Central memory CD4-positive, alpha-beta T cell (primary cell): ENCODE results near the gene REST.
"Not testable (repeated sequence)": the region's sequence is repeated elsewhere in the genome, so short reads cannot be mapped to it uniquely, and the experiment has no call there.

Source experiments
- DNase-seq: peaks from one replicate; pipeline ENCODE4 v3.0.0; 2022

Gene REST

GRCh38 chr4:56910172-56910967 lies 2.7 kb downstream of the REST start:
- DNase-seq = no peak

GRCh38 chr4:56914336-56914735 lies 6.6 kb downstream of the REST start:
- no peak for DNase-seq

GRCh38 chr4:56914977-56915376 lies 7.3 kb downstream of the REST start:
- DNase-seq = not testable (repeated sequence)

GRCh38 chr4:56927196-56927595 lies 19.5 kb downstream of the REST start:
- DNase-seq = no peak

GRCh38 chr4:56930638-56931037 lies 22.9 kb downstream of the REST start:
- DNase-seq = no peak

- DNase-seq = no peak
Observed at GRCh38 chr4:56931924-56932323, 24.2 kb downstream of the REST start.

- no peak for DNase-seq
Observed at GRCh38 chr4:56937262-56937661, 29.6 kb downstream of the REST start.

- not testable (repeated sequence) for DNase-seq
Observed at GRCh38 chr4:56939826-56940225, 32.1 kb downstream of the REST start.

- DNase-seq = no peak
Observed at GRCh38 chr4:56940403-56940802, 32.7 kb downstream of the REST start.

GRCh38 chr4:56940971-56941370 lies 33.3 kb downstream of the REST start:
- DNase-seq = no peak

GRCh38 chr4:56941403-56941802 lies 33.7 kb downstream of the REST start:
- no peak for DNase-seq

- DNase-seq = no peak
Observed at GRCh38 chr4:56953680-56954520, 46.2 kb downstream of the REST start.

GRCh38 chr4:56958111-56958517 lies 50.4 kb downstream of the REST start:
- no peak for DNase-seq

GRCh38 chr4:56959100-56959499 lies 51.4 kb downstream of the REST start:
- DNase-seq = no peak

- no peak for DNase-seq
Observed at GRCh38 chr4:56961107-56961500, 53.4 kb downstream of the REST start.

- DNase-seq = no peak
Observed at GRCh38 chr4:56971383-56971782, 63.7 kb downstream of the REST start.

- DNase-seq = no peak
Observed at GRCh38 chr4:56972389-56972788, 64.7 kb downstream of the REST start.

GRCh38 chr4:56972809-56973208 lies 65.1 kb downstream of the REST start:
- no peak for DNase-seq

GRCh38 chr4:56973336-56973735 lies 65.6 kb downstream of the REST start:
- DNase-seq = no peak

- DNase-seq = no peak
Observed at GRCh38 chr4:56976283-56976836, 68.7 kb downstream of the REST start.

- peak; percentile 55 for DNase-seq
Observed at GRCh38 chr4:56976837-56977320, 69.2 kb downstream of the REST start.

GRCh38 chr4:56977321-56978012 lies 69.8 kb downstream of the REST start, which contains the start of gene NOA1:
TSS of gene NOA1 (minus strand) at chr4:56977606. CDS start at chr4:56977585, 21 bp downstream.
- DNase-seq = peak; percentile 99
